Mesothelial cell of epicardium (in vitro differentiated cells): ENCODE measurements around the gene SYNJ1. TPM values are rescaled to one million over a fixed set of nuclear protein-coding genes. Genes with fewer than 3 reads are reported as not detected.
"Not testable (repeated sequence)": the region's sequence is repeated elsewhere in the genome, so short reads cannot be mapped to it uniquely, and the experiment has no call there.

Experiments used
- DNase-seq, 2 experiments: peaks; one replicate each; pipeline ENCODE4 v3.0.0; 2021; ENCODE audit warnings: low spot score in 2 of 2; ENCODE audit not compliant: unreplicated experiment in 2 of 2
- H3K27ac Mint-ChIP-seq: 2 replicates; pipeline ENCODE4 v1.8.0; 2021; ENCODE audit warnings: mixed read lengths
- H3K27me3 Mint-ChIP-seq: 2 replicates; pipeline ENCODE4 v1.8.0; 2021; ENCODE audit warnings: low read depth, mixed read lengths
- H3K36me3 Mint-ChIP-seq: 2 replicates; pipeline ENCODE4 v1.8.0; 2021; ENCODE audit warnings: mixed read lengths
- H3K4me1 Mint-ChIP-seq: 2 replicates; pipeline ENCODE4 v1.8.0; 2021; ENCODE audit warnings: mixed read lengths
- H3K4me3 Mint-ChIP-seq: 2 replicates; pipeline ENCODE4 v1.8.0; 2021; ENCODE audit warnings: mild to moderate bottlenecking, moderate library complexity, mixed read lengths
- H3K9me3 Mint-ChIP-seq: 2 replicates; pipeline ENCODE4 v1.8.0; 2021; ENCODE audit warnings: mixed read lengths
- total RNA-seq: library from RNA; stranded (reverse); gene quantifications from 3 replicates; pipeline ENCODE4 v1.2.1, GENCODE V29; 2021
- TF ChIP-seq, protein P1 (sequence below): fragments of 200-600 bp; sonication (generic); IDR thresholded peaks from one replicate; pipeline ENCODE4 v1.5.0; 2021; ENCODE audit warnings: antibody characterized with exemption; ENCODE audit not compliant: unreplicated experiment

SYNJ1 gene
- total RNA-seq, 1 donor from 2014 or later: 7.2 TPM

DNA sequence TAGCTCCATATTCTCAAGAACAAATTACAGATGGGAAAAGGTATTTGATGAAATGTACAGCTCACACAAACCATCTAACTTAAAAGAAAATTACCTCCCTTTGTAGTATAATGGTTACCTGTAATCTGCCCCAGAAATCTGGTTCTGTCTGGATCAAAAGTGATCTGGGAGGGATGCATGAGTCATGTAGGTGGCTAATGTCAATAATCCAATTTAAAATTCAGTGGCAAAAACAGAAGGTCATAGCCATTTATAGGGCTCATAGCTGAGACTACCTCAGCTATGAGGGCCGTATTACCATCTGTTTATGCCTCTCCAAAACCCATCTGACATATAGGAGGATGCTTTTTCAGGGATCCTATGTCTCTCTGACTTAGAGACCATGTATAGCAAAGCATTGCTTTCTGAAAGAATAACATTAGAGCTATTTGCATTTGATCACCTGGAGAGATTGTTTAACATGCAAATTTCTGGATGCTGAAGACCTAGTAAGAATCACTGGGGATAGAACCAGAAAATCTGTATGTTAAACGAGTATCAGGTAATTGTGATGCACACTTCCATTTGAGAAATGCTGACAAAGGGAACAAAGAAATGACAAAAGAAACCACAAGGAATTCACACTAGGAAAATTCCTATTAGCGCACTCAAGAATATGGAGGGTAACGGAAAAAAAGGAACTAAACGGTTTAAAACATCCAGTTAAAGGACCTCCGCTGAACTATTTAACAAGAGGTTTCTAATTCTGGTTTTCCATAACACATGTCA is 26.2 kb upstream of the SYNJ1 start:
- Mint-ChIP-seq H3K4me1 (peaks cover 10% of the 10 kb centered on the region), H3K36me3 (peaks cover 46% of the 10 kb centered on the region), H3K9me3 (no peaks in the 10 kb centered on the region), H3K27ac (no peak overlapping the region), H3K27me3 (no peaks in the 10 kb centered on the region), H3K4me3 (no peak overlapping the region)
- TF ChIP-seq, protein P1, sequence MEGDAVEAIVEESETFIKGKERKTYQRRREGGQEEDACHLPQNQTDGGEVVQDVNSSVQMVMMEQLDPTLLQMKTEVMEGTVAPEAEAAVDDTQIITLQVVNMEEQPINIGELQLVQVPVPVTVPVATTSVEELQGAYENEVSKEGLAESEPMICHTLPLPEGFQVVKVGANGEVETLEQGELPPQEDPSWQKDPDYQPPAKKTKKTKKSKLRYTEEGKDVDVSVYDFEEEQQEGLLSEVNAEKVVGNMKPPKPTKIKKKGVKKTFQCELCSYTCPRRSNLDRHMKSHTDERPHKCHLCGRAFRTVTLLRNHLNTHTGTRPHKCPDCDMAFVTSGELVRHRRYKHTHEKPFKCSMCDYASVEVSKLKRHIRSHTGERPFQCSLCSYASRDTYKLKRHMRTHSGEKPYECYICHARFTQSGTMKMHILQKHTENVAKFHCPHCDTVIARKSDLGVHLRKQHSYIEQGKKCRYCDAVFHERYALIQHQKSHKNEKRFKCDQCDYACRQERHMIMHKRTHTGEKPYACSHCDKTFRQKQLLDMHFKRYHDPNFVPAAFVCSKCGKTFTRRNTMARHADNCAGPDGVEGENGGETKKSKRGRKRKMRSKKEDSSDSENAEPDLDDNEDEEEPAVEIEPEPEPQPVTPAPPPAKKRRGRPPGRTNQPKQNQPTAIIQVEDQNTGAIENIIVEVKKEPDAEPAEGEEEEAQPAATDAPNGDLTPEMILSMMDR: no peak
- DNase-seq: no peak

DNA sequence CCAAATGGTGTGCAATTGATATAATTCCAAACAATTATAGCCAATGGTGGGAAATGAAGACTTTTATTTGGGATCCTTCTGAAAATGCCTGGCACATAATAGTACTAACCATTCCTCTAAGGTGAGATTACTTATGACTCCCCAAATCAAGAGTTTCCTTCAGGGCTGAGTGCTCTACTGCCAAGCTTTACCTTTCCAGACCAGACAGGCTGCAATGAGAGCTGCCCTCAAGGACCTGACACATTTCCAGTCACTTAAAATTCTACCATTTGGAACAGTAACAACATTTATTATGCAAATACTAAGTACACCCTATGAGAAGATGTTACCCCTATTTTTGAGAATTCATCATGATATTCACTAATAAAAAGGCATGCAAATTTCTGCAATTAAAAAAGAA is 22.6 kb upstream of the SYNJ1 start:
- TF ChIP-seq, protein P1: no peak
- no peak for DNase-seq
- Mint-ChIP-seq H3K4me1 (no peaks in the 10 kb centered on the region), H3K9me3 (no peaks in the 10 kb centered on the region), H3K36me3 (peaks cover 63% of the 10 kb centered on the region), H3K27ac (no peak overlapping the region), H3K27me3 (no peaks in the 10 kb centered on the region), H3K4me3 (no peak overlapping the region)

- no peak overlapping the region for H3K27ac Mint-ChIP-seq
- H3K36me3 Mint-ChIP-seq: peaks cover 69% of the 10 kb centered on the region
- TF ChIP-seq, protein P1: no peak
- H3K27me3 Mint-ChIP-seq: no peaks in the 10 kb centered on the region
- no peak for DNase-seq
- no peaks in the 10 kb centered on the region for H3K9me3 Mint-ChIP-seq
- H3K4me3 Mint-ChIP-seq: no peak overlapping the region
- no peaks in the 10 kb centered on the region for H3K4me1 Mint-ChIP-seq
Observed at GRCh38 chr21:32749662-32750061, 21.8 kb upstream of the SYNJ1 start.

- Mint-ChIP-seq H3K9me3 (no peaks in the 10 kb centered on the region), H3K4me3 (no peak overlapping the region), H3K27me3 (no peaks in the 10 kb centered on the region), H3K36me3 (peaks cover 71% of the 10 kb centered on the region), H3K4me1 (no peaks in the 10 kb centered on the region), H3K27ac (no peak overlapping the region)
- TF ChIP-seq, protein P1: no peak
- DNase-seq: no peak
Observed at GRCh38 chr21:32748529-32748928, 20.7 kb upstream of the SYNJ1 start.

DNA sequence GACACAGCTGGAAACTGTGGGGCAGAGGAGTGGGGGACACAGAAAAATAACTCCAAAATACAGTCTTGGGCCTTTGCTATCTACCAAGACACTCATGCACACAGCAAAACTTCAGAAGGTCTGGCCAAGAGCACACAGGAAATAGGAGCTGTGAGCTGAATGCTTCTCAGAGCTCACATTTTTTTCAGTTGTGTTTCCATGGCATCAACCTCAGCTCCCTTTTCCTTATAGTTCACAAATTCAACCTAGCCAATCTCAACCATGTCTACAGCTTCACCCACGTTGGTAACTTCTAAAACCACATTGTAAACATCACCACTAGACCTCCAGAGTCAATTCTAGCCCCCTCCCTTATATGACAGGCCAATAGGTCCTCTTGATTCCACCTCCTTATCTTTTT is 19.6 kb upstream of the SYNJ1 start:
- H3K9me3 Mint-ChIP-seq: no peaks in the 10 kb centered on the region
- no peaks in the 10 kb centered on the region for H3K4me1 Mint-ChIP-seq
- TF ChIP-seq, protein P1: no peak
- no peaks in the 10 kb centered on the region for H3K27me3 Mint-ChIP-seq
- H3K36me3 Mint-ChIP-seq: peaks cover 78% of the 10 kb centered on the region
- no peak for DNase-seq
- no peak overlapping the region for H3K27ac Mint-ChIP-seq
- H3K4me3 Mint-ChIP-seq: no peak overlapping the region

DNA sequence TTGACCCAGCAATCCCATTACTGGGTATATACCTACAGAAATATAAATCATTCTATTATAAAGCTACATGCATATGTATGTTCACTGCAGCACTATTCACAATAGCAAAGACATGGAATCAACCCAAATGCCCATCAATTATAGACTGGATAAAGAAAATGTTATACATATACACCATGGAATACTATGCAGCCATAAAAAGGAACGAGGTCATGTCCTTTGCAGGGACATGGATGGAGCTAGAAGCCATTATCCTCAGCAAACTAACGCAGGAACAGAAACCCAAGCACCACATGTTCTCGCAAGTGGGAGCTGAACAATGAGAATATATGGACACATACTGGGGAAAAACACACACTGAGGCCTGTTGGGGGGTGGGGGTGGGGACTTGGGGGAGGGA is 18.9 kb upstream of the SYNJ1 start:
- DNase-seq, H3K27me3 Mint-ChIP-seq, H3K9me3 Mint-ChIP-seq, H3K4me1 Mint-ChIP-seq, H3K27ac Mint-ChIP-seq, H3K4me3 Mint-ChIP-seq: not testable (repeated sequence)
- H3K36me3 Mint-ChIP-seq: peaks cover 77% of the 10 kb centered on the region
